Measurements from ENCODE around the gene VPS13C. TPM values are rescaled to one million over a fixed set of nuclear protein-coding genes. Genes with fewer than 3 reads are reported as not detected.
A peak's percentile ranks its signal among the peaks of the same experiment; 100 is the strongest.

VPS13C gene
- polyA plus RNA-seq, 3 donors = 12.0 to 32.2 (median 18.4) TPM

- Histone ChIP-seq H3K36me3 (replicated peaks in 1 of 2; ENCODE audit: control insufficient read depth in 1 of 2, insufficient read depth in 2 of 2, low read length in 2 of 2) (no peaks in the 10 kb centered on the region), H3K79me2 (ENCODE audit: insufficient read depth, low read length) (no peaks in the 10 kb centered on the region), H3K9ac (ENCODE audit: insufficient read depth, low read length, poor library complexity, severe bottlenecking) (no peak overlapping the region), H3K27me3 (ENCODE audit: control insufficient read depth in 2 of 2, insufficient read depth in 2 of 2, low read length in 2 of 2) (no peaks in the 10 kb centered on the region), H4K20me1 (ENCODE audit: insufficient read depth, low read length) (no peaks in the 10 kb centered on the region), H3K27ac (ENCODE audit: low read depth in 1 of 2, low read length in 2 of 2) (no peak overlapping the region), H3K9me3 (replicated peaks in 1 of 2; ENCODE audit: control insufficient read depth in 1 of 2, insufficient read depth in 1 of 2, low read length in 2 of 2) (no peaks in the 10 kb centered on the region), H3K4me3 (replicated peaks in 1 of 3; ENCODE audit: low read depth in 2 of 3, low read length in 3 of 3) (no peak overlapping the region), H2AFZ (ENCODE audit: insufficient read depth, low read depth, low read length, poor library complexity, severe bottlenecking) (no peak overlapping the region), H3K4me1 (ENCODE audit: control insufficient read depth in 1 of 2, insufficient read depth in 2 of 2, low read length in 2 of 2) (no peaks in the 10 kb centered on the region), H3K4me2 (replicated peaks; ENCODE audit: extremely low read depth, low read length, poor library complexity, severe bottlenecking) (no peak overlapping the region)
- no peak for DNase-seq
- intact Hi-C loops (cut with micrococcal nuclease) = no loop called here
- no peak overlapping the region for H3K4me3 Mint-ChIP-seq
- H3K27ac Mint-ChIP-seq = peak overlapping the region in 1 of 7 donors; percentile 32
- no peak for TF ChIP-seq CTCF (IDR thresholded peaks at IDR 0.05)
- H3K9me3 Mint-ChIP-seq = peaks cover 0 to under 1% (median 0%) of the 10 kb centered on the region in 7 donors
- H3K27me3 Mint-ChIP-seq (ENCODE audit: low read depth in 3 of 3) = peaks cover 2 to 7% (median 2%) of the 10 kb centered on the region in 3 donors
- WGBS (ENCODE audit: insufficient coverage) = 50% methylated on average over 2 of the region's 2 CpGs
- no peaks in the 10 kb centered on the region for H3K36me3 Mint-ChIP-seq
- no peaks in the 10 kb centered on the region for H3K4me1 Mint-ChIP-seq
Measured at GRCh38 chr15:62108411-62108810, 48.2 kb upstream of the VPS13C start.

- no peaks in the 10 kb centered on the region for H4K20me1 ChIP-seq (ENCODE audit: insufficient read depth, low read length)
- WGBS (ENCODE audit: insufficient coverage) = no CpG with 5 or more reads among the region's 2 CpGs
- no peaks in the 10 kb centered on the region for H3K36me3 Mint-ChIP-seq
- H3K4me2 ChIP-seq (replicated peaks; ENCODE audit: extremely low read depth, low read length, poor library complexity, severe bottlenecking) = no peak overlapping the region
- no peak overlapping the region for H3K9ac ChIP-seq (ENCODE audit: insufficient read depth, low read length, poor library complexity, severe bottlenecking)
- DNase-seq = no peak
- no peaks in the 10 kb centered on the region for H3K9me3 ChIP-seq (replicated peaks in 1 of 2; ENCODE audit: control insufficient read depth in 1 of 2, insufficient read depth in 1 of 2, low read length in 2 of 2)
- H2AFZ ChIP-seq (ENCODE audit: insufficient read depth, low read depth, low read length, poor library complexity, severe bottlenecking) = no peak overlapping the region
- H3K9me3 Mint-ChIP-seq = peaks cover 0 to 1% (median 0%) of the 10 kb centered on the region in 7 donors
- no peaks in the 10 kb centered on the region for H3K4me1 Mint-ChIP-seq
- H3K4me3 ChIP-seq (replicated peaks in 1 of 3; ENCODE audit: low read depth in 2 of 3, low read length in 3 of 3) = no peak overlapping the region
- no peaks in the 10 kb centered on the region for H3K4me1 ChIP-seq (ENCODE audit: control insufficient read depth in 1 of 2, insufficient read depth in 2 of 2, low read length in 2 of 2)
- no peaks in the 10 kb centered on the region for H3K79me2 ChIP-seq (ENCODE audit: insufficient read depth, low read length)
- H3K27ac ChIP-seq (ENCODE audit: low read depth in 1 of 2, low read length in 2 of 2) = no peak overlapping the region
- no peak for TF ChIP-seq CTCF (IDR thresholded peaks at IDR 0.05)
- intact Hi-C loops (cut with micrococcal nuclease) = no loop called here
- H3K27me3 ChIP-seq (ENCODE audit: control insufficient read depth in 2 of 2, insufficient read depth in 2 of 2, low read length in 2 of 2) = no peaks in the 10 kb centered on the region
- H3K4me3 Mint-ChIP-seq = no peak overlapping the region
- H3K27ac Mint-ChIP-seq = no peak overlapping the region
- H3K36me3 ChIP-seq (replicated peaks in 1 of 2; ENCODE audit: control insufficient read depth in 1 of 2, insufficient read depth in 2 of 2, low read length in 2 of 2) = no peaks in the 10 kb centered on the region
- peaks cover 2 to 7% (median 2%) of the 10 kb centered on the region in 3 donors for H3K27me3 Mint-ChIP-seq (ENCODE audit: low read depth in 3 of 3)
Measured at GRCh38 chr15:62107571-62108121, 47.4 kb upstream of the VPS13C start.

Data from CD14-positive monocyte (primary cell).